ENCODE results near the gene SALL3.

The SALL3 gene

DNA sequence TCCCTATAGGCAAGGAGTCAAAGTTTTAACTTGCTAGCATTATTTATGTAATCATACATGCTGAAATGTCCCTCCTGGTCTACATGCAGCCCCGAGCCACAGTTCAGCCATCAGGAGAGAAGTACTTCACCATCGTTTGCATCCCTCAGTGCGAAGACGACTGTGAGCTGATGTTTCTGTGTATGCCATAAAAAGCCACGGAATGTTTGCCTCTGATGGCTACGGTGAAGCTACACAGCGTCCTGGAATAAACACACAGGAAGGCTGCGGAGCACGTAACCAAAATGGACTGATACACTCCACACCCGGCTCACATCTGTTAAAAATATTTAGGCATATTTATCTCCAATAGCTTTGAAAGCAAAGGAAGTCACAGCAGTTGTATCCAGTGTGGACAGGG is 4.3 kb upstream of the SALL3 start:
- TF ChIP-seq, protein P1, sequence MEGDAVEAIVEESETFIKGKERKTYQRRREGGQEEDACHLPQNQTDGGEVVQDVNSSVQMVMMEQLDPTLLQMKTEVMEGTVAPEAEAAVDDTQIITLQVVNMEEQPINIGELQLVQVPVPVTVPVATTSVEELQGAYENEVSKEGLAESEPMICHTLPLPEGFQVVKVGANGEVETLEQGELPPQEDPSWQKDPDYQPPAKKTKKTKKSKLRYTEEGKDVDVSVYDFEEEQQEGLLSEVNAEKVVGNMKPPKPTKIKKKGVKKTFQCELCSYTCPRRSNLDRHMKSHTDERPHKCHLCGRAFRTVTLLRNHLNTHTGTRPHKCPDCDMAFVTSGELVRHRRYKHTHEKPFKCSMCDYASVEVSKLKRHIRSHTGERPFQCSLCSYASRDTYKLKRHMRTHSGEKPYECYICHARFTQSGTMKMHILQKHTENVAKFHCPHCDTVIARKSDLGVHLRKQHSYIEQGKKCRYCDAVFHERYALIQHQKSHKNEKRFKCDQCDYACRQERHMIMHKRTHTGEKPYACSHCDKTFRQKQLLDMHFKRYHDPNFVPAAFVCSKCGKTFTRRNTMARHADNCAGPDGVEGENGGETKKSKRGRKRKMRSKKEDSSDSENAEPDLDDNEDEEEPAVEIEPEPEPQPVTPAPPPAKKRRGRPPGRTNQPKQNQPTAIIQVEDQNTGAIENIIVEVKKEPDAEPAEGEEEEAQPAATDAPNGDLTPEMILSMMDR (IDR thresholded peaks at IDR 0.05), result no peak
- no peak overlapping the region for H3K27ac Mint-ChIP-seq
- H3K4me3 Mint-ChIP-seq, result peak overlapping the region; percentile 80
- peaks cover 57% of the 10 kb centered on the region for H3K4me1 Mint-ChIP-seq
- no peaks in the 10 kb centered on the region for H3K36me3 Mint-ChIP-seq (ENCODE audit: low read depth)
- H3K9me3 Mint-ChIP-seq, result no peaks in the 10 kb centered on the region
- DNase-seq, result no peak
- H3K27me3 Mint-ChIP-seq (ENCODE audit: low read depth, poor library complexity), result peaks cover 73% of the 10 kb centered on the region

DNA sequence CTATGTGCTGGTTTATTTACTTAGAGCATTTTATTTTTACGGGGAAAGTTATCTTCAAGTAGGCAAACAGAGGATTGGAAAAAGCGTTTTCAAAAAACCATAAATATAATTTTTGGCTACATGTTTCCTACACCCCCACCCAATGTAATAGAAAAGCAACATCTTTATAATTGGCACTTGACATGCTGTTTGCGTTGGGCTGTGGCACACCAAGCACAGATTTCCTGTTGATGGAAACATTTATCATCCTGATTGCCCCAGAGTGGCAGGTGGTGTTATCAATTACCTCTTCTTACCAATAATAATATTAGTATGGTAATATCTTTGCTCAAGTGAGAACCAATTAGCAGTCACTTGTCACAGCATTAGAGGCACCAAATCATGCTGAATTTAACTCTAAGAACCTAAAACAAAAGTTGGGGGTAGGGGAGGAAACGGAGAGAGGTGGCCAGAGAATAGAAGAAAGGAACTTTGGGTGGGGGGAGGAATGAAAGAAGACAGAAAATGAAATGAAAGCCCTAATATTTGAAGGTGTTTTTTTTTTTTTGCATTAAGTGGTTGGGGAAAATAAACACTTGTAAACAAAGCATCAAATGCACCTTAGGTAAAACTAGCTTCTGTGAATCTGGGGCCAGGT is 3.8 kb upstream of the SALL3 start:
- Mint-ChIP-seq H3K27me3 (ENCODE audit: low read depth, poor library complexity) (peaks cover 71% of the 10 kb centered on the region), H3K4me3 (peak overlapping the region; percentile 80), H3K27ac (no peak overlapping the region), H3K4me1 (peaks cover 57% of the 10 kb centered on the region), H3K9me3 (no peaks in the 10 kb centered on the region), H3K36me3 (ENCODE audit: low read depth) (no peaks in the 10 kb centered on the region)
- DNase-seq, result no peak
- TF ChIP-seq, protein P1 (IDR thresholded peaks at IDR 0.05), result no peak

DNA sequence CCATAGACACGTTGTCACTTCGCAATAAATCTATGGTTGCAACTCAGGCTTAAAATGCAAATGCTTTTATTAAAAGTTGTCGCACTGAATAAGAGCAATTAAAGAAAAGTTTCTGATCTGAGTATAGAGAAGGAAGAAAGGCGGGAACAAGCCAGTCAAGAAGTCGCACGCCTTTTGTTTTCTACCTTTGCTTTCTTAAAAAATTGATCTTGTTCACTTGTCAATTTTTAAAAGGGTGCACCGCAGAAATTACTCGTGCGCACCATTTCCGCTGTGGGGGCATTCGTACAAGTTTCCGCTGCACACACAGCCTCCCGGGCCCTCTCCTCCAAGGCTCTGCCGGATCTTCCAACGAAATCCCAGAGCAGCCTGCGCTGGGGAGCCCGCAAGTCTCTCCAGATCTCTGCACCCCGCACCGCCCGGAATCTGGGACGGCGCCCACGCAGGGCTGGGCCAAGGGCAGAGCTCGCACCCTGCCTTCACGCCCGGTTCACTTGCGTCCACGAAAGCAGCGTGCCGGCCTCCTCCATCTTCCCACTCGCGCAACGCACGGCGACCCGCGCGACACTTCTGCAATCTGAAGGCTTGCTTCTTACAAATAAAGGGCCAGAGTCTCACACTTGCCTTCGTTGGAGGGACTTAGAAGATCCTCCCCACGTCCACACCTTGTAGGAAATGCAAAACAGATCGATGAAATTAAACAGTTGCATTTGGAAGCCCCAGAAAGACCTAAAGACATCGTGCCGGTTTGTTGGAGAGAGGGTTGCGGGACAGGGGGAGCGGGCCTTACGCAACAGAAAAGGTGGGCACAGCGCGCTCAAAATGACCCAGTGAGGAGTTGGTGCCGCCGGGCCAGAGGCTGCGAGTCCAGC is 2.6 kb upstream of the SALL3 start:
- TF ChIP-seq, protein P1 (IDR thresholded peaks at IDR 0.05), result no peak
- peaks cover 61% of the 10 kb centered on the region for H3K4me1 Mint-ChIP-seq
- DNase-seq, result peak; percentile 31
- H3K9me3 Mint-ChIP-seq, result no peaks in the 10 kb centered on the region
- H3K36me3 Mint-ChIP-seq (ENCODE audit: low read depth), result no peaks in the 10 kb centered on the region
- peaks cover 62% of the 10 kb centered on the region for H3K27me3 Mint-ChIP-seq (ENCODE audit: low read depth, poor library complexity)
- H3K27ac Mint-ChIP-seq, result no peak overlapping the region
- peak overlapping the region; percentile 88 for H3K4me3 Mint-ChIP-seq

DNA sequence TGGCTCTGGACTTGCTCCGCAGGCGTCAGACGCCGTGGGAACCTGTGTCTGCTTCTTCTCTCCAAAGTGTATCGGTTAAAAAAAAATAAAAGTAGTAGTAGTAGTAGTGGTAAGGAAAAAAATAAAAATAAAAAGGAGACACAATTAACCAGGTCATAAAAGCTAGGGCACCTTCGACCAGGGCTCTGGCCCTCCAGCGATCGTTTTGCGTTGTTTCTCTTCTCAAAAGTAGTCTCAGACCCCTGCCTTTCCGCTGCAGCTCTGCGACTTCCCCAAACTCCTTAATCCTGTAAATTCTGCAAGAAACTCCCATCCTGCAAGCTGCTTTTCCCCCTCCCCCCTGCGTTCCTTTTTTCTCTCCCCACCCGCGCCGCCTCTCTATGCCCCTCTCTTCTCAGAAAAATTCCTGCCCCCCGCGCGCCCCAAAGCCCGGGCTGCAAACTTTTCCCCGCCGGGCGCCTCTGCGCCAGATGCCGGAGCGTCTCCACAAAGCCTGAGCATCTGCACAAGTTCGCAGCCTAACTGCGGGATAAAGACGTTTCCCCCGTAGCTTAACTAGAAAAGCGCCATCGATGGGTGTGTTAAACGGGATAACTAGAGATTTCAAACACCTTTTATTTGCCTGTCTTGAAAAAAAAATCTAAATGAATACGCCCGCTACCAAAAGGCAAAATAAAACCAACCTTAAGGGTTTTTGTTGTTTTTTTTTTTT is 1.8 kb upstream of the SALL3 start:
- H3K27ac Mint-ChIP-seq, result peak overlapping the region; percentile 34
- DNase-seq, result peak; percentile 51
- H3K27me3 Mint-ChIP-seq (ENCODE audit: low read depth, poor library complexity), result peaks cover 54% of the 10 kb centered on the region
- no peaks in the 10 kb centered on the region for H3K36me3 Mint-ChIP-seq (ENCODE audit: low read depth)
- peaks cover 62% of the 10 kb centered on the region for H3K4me1 Mint-ChIP-seq
- TF ChIP-seq, protein P1 (IDR thresholded peaks at IDR 0.05), result no peak
- H3K4me3 Mint-ChIP-seq, result peak overlapping the region; percentile 88
- H3K9me3 Mint-ChIP-seq, result no peaks in the 10 kb centered on the region

DNA sequence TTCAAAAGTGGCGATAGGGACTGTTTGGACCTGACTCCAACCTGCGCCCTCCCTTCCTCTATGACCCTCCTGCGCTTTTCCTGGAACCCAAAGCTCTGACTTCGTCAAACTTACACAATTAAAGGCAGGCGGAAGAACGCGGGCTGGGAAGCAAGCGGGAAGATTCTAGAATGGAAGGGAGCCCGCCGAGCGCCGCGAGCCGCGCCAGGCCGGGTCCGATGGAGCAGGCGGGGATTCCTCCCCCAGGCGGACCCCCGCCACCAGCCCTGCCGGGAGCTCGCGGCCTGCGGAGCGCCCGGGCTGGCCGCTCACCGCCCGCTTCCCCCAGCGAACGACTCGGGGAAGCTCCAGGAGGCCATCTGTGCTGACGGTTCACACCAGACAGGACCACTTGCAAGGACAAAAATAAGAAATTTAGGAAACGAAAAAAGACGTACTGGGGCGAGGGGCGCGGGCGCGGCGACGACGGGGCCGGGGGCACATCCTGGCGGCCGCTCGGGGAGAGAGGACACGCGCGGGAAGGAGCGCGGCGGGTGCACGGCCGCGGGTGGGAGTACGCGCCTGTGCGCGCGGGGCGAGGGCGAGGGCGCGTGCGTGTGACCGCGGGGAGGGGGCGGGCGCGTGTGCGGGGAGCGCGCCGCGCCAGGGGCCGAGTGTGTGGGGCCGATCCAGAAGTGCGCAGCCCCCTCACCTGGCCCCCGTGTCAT is 1.1 kb upstream of the SALL3 start:
- peak overlapping the region; percentile 88 for H3K4me3 Mint-ChIP-seq
- H3K9me3 Mint-ChIP-seq, result no peaks in the 10 kb centered on the region
- peaks cover 66% of the 10 kb centered on the region for H3K4me1 Mint-ChIP-seq
- DNase-seq, result peak; percentile 52
- TF ChIP-seq, protein P1 (IDR thresholded peaks at IDR 0.05), result no peak
- H3K27me3 Mint-ChIP-seq (ENCODE audit: low read depth, poor library complexity), result peaks cover 50% of the 10 kb centered on the region
- H3K27ac Mint-ChIP-seq, result no peak overlapping the region
- no peaks in the 10 kb centered on the region for H3K36me3 Mint-ChIP-seq (ENCODE audit: low read depth)

All from nephron progenitor cell (in vitro differentiated cells).